ENCODE measurements around the gene THRB. TPM values are rescaled to one million over a fixed set of nuclear protein-coding genes. Genes with fewer than 3 reads are reported as not detected.

THRB gene
- total and polyA plus RNA-seq, 9 of the 15 experiments (the other 6 are each of a cell fraction or from before 2014, with no cell fraction given) = 1.7 to 14.9 (median 6.9) TPM

- no peak for TF ChIP-seq XRCC3 (IDR thresholded peaks at IDR 0.05)
- TF ChIP-seq NR2C1 (IDR thresholded peaks at IDR 0.05) = peak; percentile 76
- peak; percentile 82 for TF ChIP-seq NR2C1 (tag; IDR thresholded peaks at IDR 0.05)
- peak; percentile 80 for TF ChIP-seq ZNF592 (IDR thresholded peaks at IDR 0.05)
- TF ChIP-seq LEF1 (IDR thresholded peaks at IDR 0.05) = 0 out of 2 replicates have a peak, but pooled peaks have one; percentile 48
- TF ChIP-seq LCOR (CRISPR knock-in tag; IDR thresholded peaks at IDR 0.05) = no peak
- no peak for TF ChIP-seq ASH1L (IDR thresholded peaks at IDR 0.05; ENCODE audit: borderline replicate concordance, low read depth, partially characterized antibody)
- TF ChIP-seq ZNF584 (CRISPR knock-in tag; IDR thresholded peaks at IDR 0.05; ENCODE audit: low read depth) = peak; percentile 60; the same call in 1 of the 2 replicates
- TF ChIP-seq MGA (IDR thresholded peaks at IDR 0.05) = peak; percentile 48
- no peak for TF ChIP-seq PHF8 (IDR thresholded peaks at IDR 0.05; ENCODE audit: borderline replicate concordance, low read length)
- TF ChIP-seq TRIM28 (IDR thresholded peaks at IDR 0.05) = no peak
- TF ChIP-seq CBX3 (IDR thresholded peaks at IDR 0.05; ENCODE audit: borderline replicate concordance in 1 of 2, low read length in 2 of 2) = 0 out of 3 replicates have a peak, but pooled peaks of 1 of the 2 experiments have one; percentile 33
- no peak for TF ChIP-seq NELFE (IDR thresholded peaks at IDR 0.05; ENCODE audit: insufficient read depth, insufficient read length)
These were observed 15.5 kb upstream of the THRB start (continued) for GRCh38 chr3:24510030-24510648.

Data from K562 (cell line).